COLO668 (cell line): ENCODE data around the gene NFASC.

ENCODE experiments used
- DNase-seq: peaks from one replicate; lab custom pipeline; 2025; ENCODE audit not compliant: unreplicated experiment; lab: John Stamatoyannopoulos, UW

NFASC gene

DNA sequence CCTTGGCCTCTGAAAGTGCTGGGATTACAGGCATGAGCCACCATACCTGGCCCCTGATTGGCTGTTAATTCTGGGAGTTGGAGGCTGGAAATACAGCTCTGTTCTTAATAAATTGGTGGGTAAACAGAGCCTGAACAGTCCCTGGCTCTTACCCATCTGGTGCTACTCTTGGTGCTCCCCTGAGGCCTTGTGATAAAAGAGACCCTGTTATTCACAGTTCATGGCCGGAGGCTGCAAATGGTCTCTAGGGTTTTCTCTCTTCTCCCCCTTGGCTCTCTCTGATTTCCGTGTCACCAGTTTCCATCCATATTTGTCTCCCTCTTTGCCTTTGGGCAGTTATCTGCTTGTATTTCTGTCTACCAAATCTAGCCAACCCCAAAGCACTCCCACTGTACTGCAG lies 17.2 kb downstream of the NFASC start:
- DNase-seq: no peak

DNA sequence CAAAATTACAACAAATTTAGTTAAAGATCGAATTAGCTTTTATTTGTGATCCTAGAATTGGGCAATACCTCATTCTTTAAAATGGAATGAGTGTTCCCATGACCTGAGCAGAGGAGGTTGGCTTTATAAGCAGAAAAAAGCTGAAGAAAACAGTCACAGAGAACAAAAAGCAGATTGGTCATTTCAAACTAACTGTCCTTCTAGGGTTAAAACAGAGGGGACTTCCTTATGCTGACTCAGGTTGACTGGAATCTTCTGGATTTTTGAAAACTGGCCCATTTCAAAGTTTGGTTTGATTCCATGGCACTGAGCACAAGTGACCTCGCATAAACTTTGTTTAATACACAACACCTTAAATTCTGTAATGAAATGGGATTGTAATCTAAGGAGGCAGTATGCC lies 17.6 kb downstream of the NFASC start:
- no peak for DNase-seq

DNA sequence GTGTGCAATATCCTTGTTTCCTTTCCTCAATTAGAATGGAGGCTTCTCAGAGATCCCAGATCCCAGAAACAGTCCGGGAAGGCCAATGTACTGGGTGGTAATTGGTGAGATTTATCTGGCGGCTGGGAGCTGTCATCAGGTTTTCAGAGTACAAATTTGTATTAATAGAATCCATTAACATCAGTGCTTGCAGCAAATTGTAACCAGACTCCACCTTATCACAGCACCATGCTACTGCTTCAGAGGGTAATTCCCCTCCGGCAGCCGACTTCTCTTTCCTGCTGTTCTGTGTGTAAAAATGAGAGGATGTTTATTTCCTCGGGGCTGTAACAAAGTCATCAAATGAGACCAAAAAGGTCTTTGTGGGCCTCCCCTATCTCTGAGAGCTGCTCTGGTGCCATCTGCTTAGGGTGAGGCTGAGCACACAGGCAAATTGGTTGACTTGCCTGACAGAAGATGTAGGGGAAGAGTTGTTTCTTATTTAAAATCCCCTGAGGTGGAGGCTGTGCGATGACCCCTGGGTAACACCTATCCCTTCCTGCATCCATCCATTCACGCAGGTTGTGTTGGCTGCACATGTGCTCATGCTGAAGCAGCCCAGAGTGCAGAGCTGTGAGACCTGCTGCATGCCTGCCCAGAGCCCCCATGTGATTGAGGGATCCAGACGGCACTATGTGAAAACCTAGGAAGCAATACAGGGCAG lies 19.2 kb downstream of the NFASC start:
- DNase-seq: no peak

DNA sequence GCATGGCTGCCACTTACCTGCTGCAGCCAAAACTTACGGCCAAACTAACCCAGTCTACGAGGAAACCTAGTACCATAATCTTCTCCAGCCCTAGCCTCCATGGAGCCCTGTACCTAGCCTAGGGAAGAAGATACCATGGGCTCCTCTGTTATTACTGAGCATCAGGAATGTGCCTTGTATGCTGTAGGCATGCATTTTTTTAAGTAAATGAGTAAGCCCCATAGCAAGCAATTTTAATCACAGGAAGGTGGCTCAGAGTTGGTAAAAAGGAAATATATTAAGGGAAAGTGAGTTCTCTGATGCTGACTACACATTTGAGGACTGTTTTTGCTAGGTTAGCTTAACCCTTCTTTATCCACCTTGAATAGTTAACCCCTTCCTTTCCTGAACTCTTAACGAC lies 21.2 kb downstream of the NFASC start:
- DNase-seq: no peak

DNA sequence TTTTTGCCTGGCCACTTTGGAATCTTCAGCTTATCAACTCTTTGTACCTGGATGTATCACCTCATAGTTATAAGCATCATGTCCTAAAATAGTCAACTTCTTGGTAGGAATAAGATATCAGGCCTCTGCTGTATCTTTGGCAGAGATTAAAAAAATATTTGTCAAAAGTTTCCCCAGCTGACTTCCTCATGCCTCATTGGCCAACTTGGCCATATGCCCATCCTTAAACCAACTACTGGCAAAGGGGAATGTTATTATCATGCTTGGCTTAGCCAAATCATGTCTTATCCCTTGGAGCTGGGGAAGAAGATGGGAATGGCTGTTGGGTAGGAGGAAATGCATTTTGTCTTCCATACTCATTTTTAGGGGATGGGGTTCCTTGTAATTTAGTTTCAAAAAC lies 23.4 kb downstream of the NFASC start:
- no peak for DNase-seq

DNA sequence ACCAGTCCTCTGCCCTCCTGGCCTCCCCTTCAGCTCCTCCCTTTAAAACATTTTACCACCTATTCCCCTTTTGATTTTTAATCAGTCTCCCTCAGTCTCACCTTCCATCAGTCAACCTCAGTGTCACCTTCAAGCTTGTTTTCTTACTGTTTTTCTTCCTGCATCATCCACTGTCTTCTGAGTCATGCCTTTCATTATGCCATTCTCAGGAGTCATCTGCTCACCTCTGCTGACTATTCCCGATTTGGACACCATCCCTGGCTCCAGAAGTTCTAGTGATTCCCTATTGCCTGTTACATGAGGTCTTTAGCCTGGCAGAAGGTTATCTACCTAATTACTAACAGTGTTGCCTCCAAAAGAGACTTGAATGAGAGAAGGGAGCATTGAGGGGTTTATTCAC lies 23.9 kb downstream of the NFASC start:
- no peak for DNase-seq

DNA sequence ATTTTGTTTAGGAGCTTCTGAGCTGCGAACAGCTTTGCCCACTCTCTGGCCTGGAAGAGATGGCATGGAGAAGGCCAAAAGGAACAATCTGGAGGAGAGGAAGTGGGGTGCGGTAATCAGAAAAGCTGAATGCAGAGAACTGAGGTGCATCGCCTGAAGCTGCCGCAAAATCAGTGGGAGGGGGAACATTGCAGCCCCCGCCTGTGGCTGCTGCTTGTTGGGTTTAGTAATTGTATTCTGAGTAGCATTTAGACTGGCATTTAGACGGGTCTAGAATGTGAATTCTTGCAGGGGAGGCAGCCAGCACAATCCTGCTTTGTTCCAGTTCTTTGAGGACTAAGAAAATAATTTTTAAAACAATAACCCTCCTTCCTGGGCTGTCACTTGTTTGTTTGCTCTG lies 25.4 kb downstream of the NFASC start:
- no peak for DNase-seq

DNA sequence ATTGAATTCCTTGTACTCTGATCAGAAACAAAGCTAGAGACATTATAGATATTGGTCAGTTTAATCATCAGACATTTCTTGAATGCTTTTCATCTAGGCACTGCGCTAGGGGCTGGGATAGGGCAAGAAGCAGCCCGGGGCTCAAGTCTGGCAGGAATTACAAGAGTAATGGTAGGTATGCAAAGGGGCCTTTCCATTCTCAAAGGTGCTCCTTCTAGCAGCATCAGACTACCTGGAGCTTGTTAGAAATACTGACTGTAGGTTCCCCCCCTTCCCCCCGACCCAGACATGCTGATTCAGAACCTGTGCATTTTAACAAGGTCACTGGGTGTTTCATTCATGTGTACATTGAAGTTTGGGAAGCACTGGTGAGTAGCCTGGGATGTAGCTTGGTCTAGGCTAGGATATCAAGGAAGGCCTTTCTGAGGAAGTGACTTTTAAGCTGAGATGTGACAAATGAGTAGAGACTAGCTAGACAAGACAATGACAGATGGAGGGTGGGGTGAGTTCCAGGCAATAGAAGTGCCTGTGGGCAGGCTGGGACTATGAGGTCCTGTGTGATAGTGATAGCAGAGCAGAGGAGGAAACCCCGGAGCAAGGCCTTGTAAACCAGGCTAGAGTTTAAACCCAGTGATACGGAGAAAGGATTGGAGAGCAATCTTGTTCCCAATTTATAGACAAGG lies 26.3 kb downstream of the NFASC start:
- no peak for DNase-seq

DNA sequence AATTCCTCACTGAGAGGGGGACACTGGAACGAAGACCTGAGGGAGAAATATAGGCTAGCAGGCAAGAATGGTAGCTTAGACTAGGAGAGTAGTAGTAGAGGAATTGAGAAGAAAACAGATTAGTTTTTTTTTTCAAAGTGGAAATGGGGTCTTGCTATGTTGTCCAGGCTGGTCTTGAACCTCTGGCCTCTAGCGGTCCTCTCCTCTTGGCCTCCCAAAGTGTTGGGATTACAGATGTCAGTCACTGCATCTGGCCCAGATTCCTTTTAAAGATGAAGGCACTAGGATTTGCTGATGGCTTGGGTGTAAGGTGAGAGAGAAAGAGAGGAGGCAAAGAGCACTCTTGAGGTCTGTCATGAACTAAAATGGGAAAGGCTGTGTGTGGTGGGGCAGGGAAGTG lies 30.1 kb downstream of the NFASC start:
- no peak for DNase-seq

DNA sequence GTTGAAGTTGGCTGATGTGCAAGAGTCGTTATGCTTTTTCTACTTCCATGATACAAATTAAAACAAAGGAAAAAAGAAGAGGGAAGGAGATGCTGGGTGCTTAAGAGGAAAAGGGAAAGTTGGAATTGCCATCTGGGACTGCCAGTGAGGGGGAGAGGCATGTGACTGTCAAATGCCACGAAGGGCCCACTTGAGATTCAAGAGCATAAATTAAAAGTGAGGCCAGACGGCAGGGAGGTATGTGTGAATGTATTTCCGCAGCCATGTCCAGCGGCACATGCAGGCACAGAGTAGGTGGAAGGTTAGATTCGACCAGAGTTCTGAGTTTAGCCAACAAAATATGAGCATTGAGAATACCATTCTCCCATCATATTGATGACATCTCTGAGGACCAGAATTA lies 32.0 kb downstream of the NFASC start:
- no peak for DNase-seq

DNA sequence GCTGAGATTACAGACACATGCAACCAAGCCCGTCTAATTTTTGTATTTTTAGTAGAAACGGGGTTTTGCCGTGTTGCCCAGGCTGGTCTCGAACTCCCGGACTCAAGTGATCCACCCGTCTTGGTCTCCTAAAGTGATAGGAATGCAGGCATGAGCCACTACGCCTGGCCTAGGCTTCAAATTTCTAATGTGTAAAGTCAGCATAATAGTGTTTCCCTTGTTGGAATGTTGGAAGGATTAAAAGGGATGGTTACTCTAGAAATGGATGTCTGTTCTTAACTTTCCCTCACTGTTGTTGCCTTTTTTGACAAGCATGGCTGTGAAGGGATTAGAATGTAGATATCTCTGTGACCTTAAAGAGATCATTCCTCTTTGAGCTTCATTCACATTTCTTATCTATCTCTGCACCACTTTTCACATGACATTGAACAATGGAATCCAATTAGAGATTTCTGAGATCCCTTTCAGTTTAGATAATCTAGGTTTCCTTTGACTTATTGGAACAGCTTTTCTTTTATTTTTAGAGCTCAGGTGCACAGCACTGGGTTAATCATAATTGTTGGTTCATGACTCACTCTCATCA lies 33.7 kb downstream of the NFASC start:
- no peak for DNase-seq

DNA sequence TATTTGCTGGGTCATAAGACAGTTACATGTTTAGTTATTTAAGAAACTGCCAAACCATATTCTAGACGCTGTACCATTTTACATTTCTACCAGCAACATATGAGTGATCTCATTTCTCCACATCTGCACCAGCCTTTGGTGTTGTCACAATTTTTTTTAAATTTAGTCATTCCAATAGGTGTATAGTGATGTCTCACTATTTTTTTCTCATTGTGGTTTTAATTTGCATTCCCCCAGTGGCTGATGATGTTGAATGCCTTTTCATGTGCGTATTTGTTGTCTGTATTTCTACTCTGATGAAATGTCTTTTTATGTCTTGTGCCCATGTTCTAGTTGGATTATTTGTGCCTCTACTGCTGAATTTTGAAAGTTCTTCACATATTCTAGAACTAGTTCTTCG lies 38.4 kb downstream of the NFASC start:
- DNase-seq: no peak

DNA sequence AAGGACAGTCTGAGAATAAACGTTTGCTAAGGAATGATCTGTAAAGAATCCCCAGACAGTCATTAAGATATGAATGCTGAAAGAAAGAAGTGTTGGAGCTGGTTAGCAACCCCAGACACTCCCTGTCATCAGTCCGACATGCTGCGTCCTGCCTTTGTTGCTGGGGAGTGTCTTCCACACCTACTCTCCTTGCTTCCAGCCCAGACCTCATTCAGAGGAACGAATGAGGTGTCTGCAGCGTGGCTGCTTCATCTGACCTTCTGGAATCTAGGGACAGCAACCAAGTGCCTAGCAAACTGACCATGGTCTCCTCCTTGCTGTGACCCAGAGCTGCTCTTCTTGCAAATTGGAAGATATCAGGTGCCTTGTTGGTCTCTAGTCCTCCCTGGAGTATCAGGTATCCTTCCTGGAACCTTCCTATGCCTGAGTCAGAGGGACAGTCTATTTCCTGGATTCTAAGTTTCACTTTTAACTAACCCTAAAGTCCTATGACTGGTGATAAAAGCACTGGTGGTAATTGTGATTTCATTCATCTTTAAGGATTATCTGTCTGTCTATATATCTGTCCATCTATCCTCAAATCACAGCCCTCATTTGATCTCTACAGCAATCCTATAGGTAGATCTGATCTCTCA lies 45.3 kb downstream of the NFASC start:
- DNase-seq: no peak

DNA sequence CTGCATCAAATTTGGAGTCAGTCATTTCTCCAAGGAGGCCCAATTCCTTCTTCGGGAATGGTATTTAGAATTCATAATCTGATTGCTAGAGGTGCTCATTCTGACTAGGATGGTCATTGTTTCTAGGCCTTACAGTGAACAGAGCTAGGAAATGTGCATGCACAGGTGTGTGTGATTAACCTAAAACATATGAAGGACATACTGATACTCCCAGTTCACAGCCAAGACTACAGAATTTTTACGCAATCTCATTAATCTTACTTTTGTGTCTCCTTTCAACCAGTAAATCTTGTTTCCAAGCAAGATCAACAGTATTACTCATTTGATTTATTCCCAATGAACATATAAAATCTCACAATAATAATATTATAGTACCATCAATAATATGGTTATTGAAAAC lies 47.1 kb downstream of the NFASC start:
- no peak for DNase-seq

DNA sequence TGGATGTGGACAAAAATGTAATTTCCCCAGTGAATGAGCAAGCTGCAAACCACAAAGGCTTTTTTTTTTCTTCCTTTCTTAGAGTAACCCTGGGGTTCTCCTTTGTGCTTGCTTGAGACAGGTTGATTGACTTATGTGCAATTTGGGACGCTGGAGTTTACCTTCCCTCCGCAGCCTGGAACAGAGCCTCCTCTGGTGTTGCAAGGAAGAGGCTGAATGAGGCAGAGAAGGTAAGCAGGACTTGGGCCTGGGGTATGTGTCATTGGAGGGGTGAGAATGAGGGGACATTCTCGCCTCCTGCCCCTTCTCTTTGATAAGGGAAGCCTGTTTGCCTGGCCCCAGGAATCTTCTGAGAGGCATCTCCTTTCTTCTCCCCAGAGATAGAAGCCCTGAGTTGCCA lies 49.8 kb downstream of the NFASC start:
- no peak for DNase-seq

DNA sequence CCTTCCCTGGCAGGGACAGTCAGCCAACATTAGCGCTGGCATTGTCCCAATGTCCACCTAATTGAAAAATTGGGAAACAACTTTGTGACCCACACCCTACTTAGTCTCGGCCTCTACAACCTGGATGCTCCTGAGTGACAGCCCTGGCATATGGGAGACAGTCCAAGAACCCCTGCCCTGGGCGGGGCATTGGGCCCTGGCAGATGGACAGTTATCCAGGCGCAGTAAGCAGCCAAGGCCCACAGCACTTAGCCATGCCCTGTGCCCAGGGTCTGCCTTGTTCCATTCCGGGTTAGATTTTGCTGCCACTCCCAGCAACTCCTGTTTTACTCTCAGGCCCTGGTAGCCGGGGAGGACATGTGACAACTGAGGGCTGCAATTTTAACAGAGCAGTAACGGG lies 50.3 kb downstream of the NFASC start:
- DNase-seq: no peak

DNA sequence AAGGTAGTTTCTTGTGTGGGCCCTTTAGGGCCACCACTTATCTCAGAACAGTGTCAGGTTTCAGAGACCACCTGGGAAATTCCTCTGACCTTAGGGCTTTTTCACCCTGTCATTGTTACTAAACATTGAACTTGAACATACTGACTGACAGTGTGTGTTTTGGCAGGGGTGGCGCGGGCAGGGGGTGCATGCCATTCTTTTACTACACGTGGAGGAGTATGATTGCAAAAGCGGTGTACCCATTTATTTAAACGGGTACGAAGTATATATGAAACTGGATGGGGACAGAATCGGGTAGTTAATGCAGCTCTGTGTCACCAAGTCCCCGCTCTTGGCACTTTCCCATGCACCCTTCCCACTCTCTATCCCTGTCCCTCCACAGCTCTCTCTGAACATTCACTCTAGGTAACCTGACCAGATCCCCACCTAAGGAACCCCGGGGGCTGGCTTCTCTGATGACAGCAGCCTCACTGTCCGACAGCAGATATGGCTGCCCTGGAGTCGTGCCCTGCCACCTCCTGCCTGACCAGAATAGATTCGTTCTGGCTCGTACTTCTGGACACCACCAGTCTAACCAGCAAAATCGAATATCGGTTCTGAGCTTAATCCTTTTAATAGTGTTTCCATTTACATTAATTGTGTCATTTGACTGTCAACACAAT lies 51.3 kb downstream of the NFASC start:
- no peak for DNase-seq

DNA sequence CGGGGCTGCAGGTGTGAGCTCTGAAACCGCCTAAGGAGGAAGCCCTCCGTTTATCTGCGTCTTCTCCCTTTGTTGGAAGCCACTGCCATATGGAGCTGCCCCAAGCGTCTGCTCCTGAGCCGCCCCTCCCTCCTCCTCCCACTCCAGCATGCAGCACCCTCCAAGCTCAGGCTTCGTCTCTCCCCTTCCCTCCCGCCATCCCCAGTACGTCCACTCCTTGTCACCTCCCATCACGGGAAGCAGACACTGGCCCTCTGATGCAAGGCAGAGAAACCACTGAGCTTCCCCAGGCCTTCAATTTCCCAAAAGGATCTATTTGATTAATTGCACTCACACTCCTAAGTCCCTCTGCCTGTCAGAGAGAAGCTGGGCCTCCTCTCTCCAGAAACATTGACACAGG lies 52.5 kb downstream of the NFASC start:
- no peak for DNase-seq

DNA sequence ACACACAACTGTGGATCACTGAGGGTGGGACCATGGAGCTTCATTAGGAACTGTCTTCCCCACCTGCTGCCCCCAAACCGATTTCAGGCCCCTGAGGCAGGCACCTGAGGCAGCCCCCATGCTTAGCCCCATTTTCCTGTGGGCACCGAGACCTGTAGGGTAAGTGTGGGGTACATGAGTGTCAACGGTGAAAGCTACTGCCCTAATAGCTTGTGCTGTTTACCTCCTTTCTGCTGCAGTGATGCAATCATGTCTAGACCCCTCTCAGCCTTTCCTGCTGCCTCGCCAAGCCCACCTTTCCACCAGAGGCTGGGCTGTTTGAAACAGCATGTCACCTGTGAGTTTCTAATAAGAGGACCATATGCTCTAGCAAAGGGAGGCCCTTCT lies 53.0 kb downstream of the NFASC start:
- DNase-seq: no peak

DNA sequence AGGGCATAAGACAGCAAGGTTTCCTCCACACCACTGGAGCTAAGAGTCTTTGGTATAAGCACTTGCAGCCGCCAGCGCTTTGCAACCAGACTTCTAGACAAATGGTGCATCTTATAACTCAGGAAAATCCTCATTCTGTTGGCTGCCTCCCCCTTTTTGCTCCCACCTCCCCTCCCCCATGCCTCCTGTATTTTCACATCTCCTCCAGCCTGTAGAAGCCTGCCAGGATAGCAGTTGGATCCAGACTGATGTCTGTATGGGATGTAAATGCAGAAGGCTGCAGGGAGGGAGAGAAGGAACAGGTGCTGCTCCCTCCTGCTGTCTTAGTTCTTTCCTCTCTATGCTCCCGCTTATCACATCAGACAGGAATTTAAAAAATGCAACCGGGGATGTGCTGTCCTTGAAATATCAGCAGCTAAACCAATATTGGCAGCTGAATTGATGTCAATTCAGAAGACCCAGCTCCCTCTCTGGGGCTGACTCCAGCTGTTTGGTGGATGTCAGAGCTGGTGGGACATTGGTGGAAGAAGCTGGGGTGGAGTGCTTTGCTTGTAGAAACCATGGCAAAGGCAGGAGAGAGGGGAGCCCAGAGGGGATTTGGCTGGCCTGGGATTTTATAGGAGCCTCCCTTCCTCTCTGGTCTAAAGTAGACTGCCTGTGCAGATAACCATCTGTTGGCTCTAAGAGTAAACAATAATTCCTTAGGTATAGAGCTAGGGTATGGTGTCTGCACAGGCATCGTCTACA lies 53.5 kb downstream of the NFASC start:
- DNase-seq: no peak

DNA sequence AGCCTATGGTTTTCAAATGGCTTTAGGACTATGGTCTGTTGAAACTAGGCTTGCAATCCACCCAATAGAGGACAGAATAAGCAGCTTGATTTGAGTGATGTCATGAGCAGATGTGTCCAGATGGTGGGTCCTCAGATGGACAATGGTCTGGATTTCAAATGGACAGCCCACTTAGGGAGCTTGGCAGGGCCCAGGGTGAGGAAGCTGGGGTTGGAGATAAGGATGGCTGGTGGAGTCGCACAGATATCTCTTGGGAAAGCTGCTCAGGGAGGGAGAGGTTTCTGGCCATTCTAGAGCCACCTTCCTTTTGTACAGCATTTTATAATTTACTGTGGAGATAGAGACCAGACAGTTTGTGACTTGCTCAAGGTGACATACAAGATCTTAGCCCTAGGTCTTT lies 55.0 kb downstream of the NFASC start:
- DNase-seq: no peak
